K562 (cell line): ENCODE results near the gene AP1B1.

Experiments
- HDGF ChIP-seq: fragments of 450-650 bp; IDR thresholded peaks from 2 replicates; pipeline ENCODE4 v1.6.1; 2016
- JUNB ChIP-seq: fragments of 450-650 bp; formaldehyde crosslinking; conservative IDR thresholded peaks from 2 replicates; pipeline ENCODE4 v1.4.0; 2020; ENCODE audit warnings: mild to moderate bottlenecking
- NFIC ChIP-seq: fragments of 450-650 bp; IDR thresholded peaks from 2 replicates; pipeline ENCODE4 v1.6.1; 2017; ENCODE audit warnings: mild to moderate bottlenecking, inconsistent platforms
- TF ChIP-seq, protein P1 (sequence below), 3 experiments: IDR thresholded peaks in 2 of 3; conservative IDR thresholded peaks in 1 of 3; 2 replicates each; pipeline ENCODE4 v1.5.1; 2011 to 2012; ENCODE audit warnings: low read length in 3 of 3, mild to moderate bottlenecking in 3 of 3, control low read depth in 2 of 3, improper control_type of control experiment in 1 of 3, inconsistent platforms in 1 of 3, low read depth in 1 of 3, mixed read lengths in 1 of 3, moderate library complexity in 1 of 3; ENCODE audit not compliant: insufficient read depth in 2 of 3

DNA sequence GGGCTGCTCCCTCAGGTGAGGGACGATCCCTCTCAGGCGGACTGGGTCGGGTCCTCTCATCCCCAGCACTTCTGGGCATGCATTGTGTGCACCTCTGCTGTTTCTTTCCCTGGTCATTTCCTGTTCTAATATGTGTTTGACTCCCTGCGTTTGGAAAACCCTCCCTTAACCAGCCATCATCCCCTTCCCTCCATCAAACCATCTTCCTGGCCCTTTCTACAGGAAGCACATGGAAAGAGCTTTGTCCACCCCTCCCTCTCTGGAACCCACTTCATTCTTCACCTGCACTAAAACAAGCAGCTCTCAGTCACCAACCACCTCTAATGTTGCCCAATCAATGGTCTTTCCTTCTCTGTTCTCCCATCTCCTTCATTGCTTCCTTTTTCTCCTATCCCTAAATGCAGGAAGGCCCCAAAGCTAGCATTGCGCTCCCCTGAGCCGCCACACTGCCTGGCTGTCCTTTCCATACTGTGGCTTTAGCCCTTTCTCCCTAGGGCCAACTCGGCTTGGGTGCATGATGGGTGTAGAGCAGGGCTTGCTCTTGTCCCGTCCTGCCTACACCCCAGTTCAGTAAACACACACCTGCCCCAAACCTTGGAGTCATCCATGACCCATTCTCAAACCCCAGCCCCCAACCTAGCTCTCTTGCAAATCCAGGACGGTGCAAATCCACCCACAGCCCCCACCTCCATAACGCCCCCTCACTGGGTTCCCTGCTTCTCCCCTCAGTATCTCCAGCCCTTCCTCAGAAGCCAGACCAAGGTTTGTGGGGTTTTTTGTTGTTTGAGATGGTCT, 87.4 kb downstream of the AP1B1 start:
- TF ChIP-seq HDGF (no peak), NFIC (no peak), JUNB (CRISPR knock-in tag) (no peak)
- TF ChIP-seq, protein P1, sequence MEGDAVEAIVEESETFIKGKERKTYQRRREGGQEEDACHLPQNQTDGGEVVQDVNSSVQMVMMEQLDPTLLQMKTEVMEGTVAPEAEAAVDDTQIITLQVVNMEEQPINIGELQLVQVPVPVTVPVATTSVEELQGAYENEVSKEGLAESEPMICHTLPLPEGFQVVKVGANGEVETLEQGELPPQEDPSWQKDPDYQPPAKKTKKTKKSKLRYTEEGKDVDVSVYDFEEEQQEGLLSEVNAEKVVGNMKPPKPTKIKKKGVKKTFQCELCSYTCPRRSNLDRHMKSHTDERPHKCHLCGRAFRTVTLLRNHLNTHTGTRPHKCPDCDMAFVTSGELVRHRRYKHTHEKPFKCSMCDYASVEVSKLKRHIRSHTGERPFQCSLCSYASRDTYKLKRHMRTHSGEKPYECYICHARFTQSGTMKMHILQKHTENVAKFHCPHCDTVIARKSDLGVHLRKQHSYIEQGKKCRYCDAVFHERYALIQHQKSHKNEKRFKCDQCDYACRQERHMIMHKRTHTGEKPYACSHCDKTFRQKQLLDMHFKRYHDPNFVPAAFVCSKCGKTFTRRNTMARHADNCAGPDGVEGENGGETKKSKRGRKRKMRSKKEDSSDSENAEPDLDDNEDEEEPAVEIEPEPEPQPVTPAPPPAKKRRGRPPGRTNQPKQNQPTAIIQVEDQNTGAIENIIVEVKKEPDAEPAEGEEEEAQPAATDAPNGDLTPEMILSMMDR (IDR thresholded peaks at IDR 0.05 in 2 of 3, conservative IDR thresholded peaks at IDR 0.05 in 1 of 3; ENCODE audit: insufficient read depth in 2 of 3, low read depth in 1 of 3, low read length in 3 of 3) = no peak
